Vagina (tissue), 2 donors: ENCODE data around the gene IQGAP3. TPM values are rescaled to one million over a fixed set of nuclear protein-coding genes. Genes with fewer than 3 reads are reported as not detected.
A peak's percentile ranks its signal among the peaks of the same experiment; 100 is the strongest.

Experiments
- DNase-seq, 2 donors: peaks; one replicate each; pipeline ENCODE4 v3.0.0-alpha.2; 2017; ENCODE audit errors: extremely low spot score in 2 of 2
- H3K27ac ChIP-seq: fragments of 200-600 bp; sonication (generic); one replicate; pipeline ENCODE4 v1.5.1; 2019
- H3K27me3 ChIP-seq: fragments of 200-600 bp; sonication (generic); one replicate; pipeline ENCODE4 v1.5.1; 2019
- H3K36me3 ChIP-seq, 2 donors: fragments of 200-600 bp; sonication (generic); one replicate each; pipeline ENCODE4 v1.5.1; 2017 to 2019
- H3K4me1 ChIP-seq: fragments of 200-600 bp; sonication (generic); one replicate; pipeline ENCODE4 v1.5.1; 2019
- H3K4me3 ChIP-seq, 2 donors: fragments of 200-600 bp; sonication (generic); 1 replicate in 1 of 2; 2 replicates in 1 of 2; pipeline ENCODE4 v1.5.1; 2016 to 2019
- H3K9me3 ChIP-seq: fragments of 200-600 bp; sonication (generic); one replicate; pipeline ENCODE4 v1.5.1; 2019
- POLR2A ChIP-seq, 2 donors: fragments of 450-650 bp; IDR thresholded peaks; one replicate each; pipeline ENCODE4 v1.6.1; 2017; ENCODE audit warnings: antibody characterized with exemption in 2 of 2, mild to moderate bottlenecking in 2 of 2, moderate library complexity in 2 of 2
- POLR2AphosphoS5 ChIP-seq, 2 donors: sonication (generic); formaldehyde crosslinking; IDR thresholded peaks; one replicate each; pipeline ENCODE4 v1.9.0; 2017; ENCODE audit warnings: antibody characterized with exemption in 2 of 2, mild to moderate bottlenecking in 2 of 2, low read depth in 1 of 2; ENCODE audit not compliant: insufficient read depth in 1 of 2
- intact Hi-C: fragments of 100-400 bp; cut with DNase I; formaldehyde crosslinking; loops from one replicate; pipeline ENCODE4 v1.15.1; 2023
- total RNA-seq: library from RNA; depleted of rRNA; stranded (reverse); fragments of >200 nt; gene quantifications from one replicate; pipeline ENCODE4 v1.2.3, GENCODE V29; 2016
- TF ChIP-seq, protein P1 (sequence below), 3 experiments: fragments of 450-650 bp in 2 of 3; fragments of 200-600 bp in 1 of 3; sonication (generic) in 1 of 3; IDR thresholded peaks; one replicate each; pipeline ENCODE4 v1.5.1; 2017 to 2019; ENCODE audit warnings: antibody characterized with exemption in 3 of 3, mild to moderate bottlenecking in 2 of 3, moderate library complexity in 2 of 3

IQGAP3 gene
- total RNA-seq, 1 donor from 2014 or later, result 2.9 TPM

DNA sequence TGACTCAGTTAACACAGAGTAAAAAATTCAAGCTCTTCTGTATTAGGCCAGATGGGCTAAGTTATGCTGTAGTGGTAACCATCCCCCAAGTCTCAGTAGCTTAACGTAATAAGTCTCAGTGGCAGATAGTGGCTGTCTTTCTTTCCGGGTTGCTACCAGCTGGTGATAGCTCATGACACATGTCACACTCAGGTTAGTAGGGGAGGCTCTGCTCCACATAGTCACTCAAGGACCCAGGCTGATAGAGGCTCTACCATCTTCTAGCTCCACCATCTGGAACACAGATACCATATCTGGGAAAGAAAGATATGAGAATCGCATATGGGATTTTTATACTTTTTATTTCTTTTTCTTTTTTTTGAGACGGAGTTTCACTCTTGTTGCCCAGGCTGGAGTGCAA lies 55.5 kb downstream of the IQGAP3 start:
- Histone ChIP-seq H3K4me3 (no peak overlapping the region), H3K9me3 (no peaks in the 10 kb centered on the region), H3K27ac (no peak overlapping the region), H3K4me1 (no peaks in the 10 kb centered on the region), H3K36me3 (no peaks in the 10 kb centered on the region), H3K27me3 (no peaks in the 10 kb centered on the region)
- DNase-seq, result no peak
- intact Hi-C loops, result loop anchor here (10.0 kb wide), 1 partner anchor 68 kb away; no protein-coding TSS in a partner anchor
- TF ChIP-seq POLR2AphosphoS5 (IDR thresholded peaks at IDR 0.05; ENCODE audit: insufficient read depth in 1 of 2, low read depth in 1 of 2) (no peak), POLR2A (IDR thresholded peaks at IDR 0.05) (no peak)
- TF ChIP-seq, protein P1, sequence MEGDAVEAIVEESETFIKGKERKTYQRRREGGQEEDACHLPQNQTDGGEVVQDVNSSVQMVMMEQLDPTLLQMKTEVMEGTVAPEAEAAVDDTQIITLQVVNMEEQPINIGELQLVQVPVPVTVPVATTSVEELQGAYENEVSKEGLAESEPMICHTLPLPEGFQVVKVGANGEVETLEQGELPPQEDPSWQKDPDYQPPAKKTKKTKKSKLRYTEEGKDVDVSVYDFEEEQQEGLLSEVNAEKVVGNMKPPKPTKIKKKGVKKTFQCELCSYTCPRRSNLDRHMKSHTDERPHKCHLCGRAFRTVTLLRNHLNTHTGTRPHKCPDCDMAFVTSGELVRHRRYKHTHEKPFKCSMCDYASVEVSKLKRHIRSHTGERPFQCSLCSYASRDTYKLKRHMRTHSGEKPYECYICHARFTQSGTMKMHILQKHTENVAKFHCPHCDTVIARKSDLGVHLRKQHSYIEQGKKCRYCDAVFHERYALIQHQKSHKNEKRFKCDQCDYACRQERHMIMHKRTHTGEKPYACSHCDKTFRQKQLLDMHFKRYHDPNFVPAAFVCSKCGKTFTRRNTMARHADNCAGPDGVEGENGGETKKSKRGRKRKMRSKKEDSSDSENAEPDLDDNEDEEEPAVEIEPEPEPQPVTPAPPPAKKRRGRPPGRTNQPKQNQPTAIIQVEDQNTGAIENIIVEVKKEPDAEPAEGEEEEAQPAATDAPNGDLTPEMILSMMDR (IDR thresholded peaks at IDR 0.05), result no peak

DNA sequence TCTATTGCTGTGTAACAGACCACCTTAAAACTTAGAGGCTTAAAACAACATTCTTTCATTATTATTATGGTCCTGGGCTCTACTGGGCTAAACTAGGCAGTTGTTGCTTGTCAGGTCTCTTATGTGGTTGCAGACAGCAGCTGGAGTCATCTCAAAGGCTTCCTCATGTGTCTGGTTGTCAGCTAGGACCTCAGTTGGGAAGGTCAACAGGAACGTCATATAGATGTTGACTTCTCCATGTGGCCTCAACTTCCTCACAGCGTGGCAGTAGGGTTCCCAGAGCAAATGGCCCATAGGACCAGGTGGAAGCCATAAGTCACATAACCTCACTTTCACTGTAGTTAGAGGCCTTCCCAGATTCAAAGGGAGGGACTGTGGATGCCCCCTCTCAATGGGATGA lies 56.4 kb downstream of the IQGAP3 start:
- no peaks in the 10 kb centered on the region for H3K27me3 ChIP-seq
- H3K4me3 ChIP-seq, result no peak overlapping the region
- H3K27ac ChIP-seq, result no peak overlapping the region
- no peaks in the 10 kb centered on the region for H3K36me3 ChIP-seq
- DNase-seq, result no peak
- intact Hi-C loops, result loop anchor here (10.0 kb wide), 1 partner anchor 69 kb away; no protein-coding TSS in a partner anchor
- TF ChIP-seq POLR2AphosphoS5 (IDR thresholded peaks at IDR 0.05; ENCODE audit: insufficient read depth in 1 of 2, low read depth in 1 of 2) (no peak), POLR2A (IDR thresholded peaks at IDR 0.05) (no peak)
- TF ChIP-seq, protein P1 (IDR thresholded peaks at IDR 0.05), result no peak
- peaks cover 2% of the 10 kb centered on the region for H3K4me1 ChIP-seq
- H3K9me3 ChIP-seq, result no peaks in the 10 kb centered on the region

DNA sequence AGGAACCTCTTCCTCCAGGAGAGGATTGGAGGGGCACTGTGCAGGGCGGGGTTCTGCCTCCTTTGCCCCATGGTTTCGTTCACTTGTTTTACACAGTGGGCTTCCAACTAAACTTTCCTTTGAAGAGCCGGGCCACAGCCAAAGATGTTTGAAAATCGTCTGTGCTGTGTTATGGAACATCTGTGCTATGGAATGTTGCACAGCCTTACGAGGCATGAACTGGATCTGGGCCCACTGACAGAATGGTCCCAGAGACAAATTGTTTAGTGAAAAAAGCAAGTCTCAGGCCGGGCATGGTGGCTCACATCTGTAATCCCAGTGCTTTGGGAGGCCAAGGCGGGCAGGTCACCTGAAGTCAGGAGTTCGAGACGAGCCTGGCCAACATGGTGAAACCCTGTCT lies 59.2 kb downstream of the IQGAP3 start:
- Histone ChIP-seq H3K4me3 (no peak overlapping the region), H3K9me3 (no peaks in the 10 kb centered on the region), H3K36me3 (no peaks in the 10 kb centered on the region), H3K4me1 (peaks cover 28% of the 10 kb centered on the region), H3K27me3 (no peaks in the 10 kb centered on the region), H3K27ac (no peak overlapping the region)
- DNase-seq, result no peak
- TF ChIP-seq POLR2A (IDR thresholded peaks at IDR 0.05), result no peak
- no peak for TF ChIP-seq POLR2AphosphoS5 (IDR thresholded peaks at IDR 0.05; ENCODE audit: insufficient read depth in 1 of 2, low read depth in 1 of 2)
- TF ChIP-seq, protein P1 (IDR thresholded peaks at IDR 0.05), result no peak
- intact Hi-C loops, result loop anchor here (10.0 kb wide), 1 partner anchor 72 kb away; no protein-coding TSS in a partner anchor

DNA sequence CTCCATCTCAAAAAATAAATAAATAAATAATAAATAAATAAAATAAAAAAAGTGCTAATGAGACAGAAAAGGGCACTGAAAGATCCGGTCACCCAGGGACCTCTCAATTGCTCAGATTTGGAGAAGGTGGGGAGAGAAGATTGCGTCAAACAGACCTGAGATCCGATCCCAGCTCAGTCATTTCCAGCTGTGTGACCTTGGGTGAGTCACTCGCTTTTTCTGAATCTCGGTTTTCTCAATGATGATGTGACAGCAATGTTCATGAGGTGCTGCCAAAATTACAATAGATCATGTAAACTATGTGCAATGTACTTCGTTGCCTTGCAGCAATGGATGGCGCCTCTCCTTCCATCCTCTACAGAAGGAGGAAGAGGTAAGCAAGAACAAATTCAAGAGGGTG lies 60.7 kb downstream of the IQGAP3 start:
- H3K4me3 ChIP-seq, result no peak overlapping the region
- TF ChIP-seq POLR2A (IDR thresholded peaks at IDR 0.05), result no peak
- TF ChIP-seq POLR2AphosphoS5 (IDR thresholded peaks at IDR 0.05; ENCODE audit: insufficient read depth in 1 of 2, low read depth in 1 of 2), result no peak
- TF ChIP-seq, protein P1 (IDR thresholded peaks at IDR 0.05), result no peak
- DNase-seq, result no peak
- peaks cover 34% of the 10 kb centered on the region for H3K4me1 ChIP-seq
- intact Hi-C loops, result loop anchor here (10.0 kb wide), 1 partner anchor 73 kb away; no protein-coding TSS in a partner anchor
- no peaks in the 10 kb centered on the region for H3K9me3 ChIP-seq
- no peaks in the 10 kb centered on the region for H3K36me3 ChIP-seq
- no peaks in the 10 kb centered on the region for H3K27me3 ChIP-seq
- H3K27ac ChIP-seq, result no peak overlapping the region

DNA sequence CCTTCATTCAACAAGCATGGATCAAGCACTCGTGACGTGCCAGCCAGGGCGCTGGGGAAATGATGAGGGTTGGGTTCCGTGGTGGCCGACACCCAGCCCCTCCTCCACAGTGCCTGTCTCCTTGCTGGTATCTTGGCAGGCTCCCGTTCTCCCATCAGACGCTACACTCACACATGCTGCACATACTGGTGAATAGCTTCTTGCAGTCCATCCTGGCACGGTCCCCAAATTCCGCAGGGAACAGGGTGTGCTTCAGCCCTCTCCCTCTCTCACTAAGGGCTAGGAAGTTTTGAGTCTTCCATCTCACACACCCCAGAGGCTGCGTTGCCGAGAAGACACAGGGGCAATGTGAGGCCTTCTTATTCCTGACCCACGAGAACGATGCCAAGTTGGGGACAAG lies 61.7 kb downstream of the IQGAP3 start:
- intact Hi-C loops, result loop anchor here (10.0 kb wide), 1 partner anchor 74 kb away; no protein-coding TSS in a partner anchor
- Histone ChIP-seq H3K4me1 (peaks cover 40% of the 10 kb centered on the region), H3K36me3 (no peaks in the 10 kb centered on the region), H3K9me3 (no peaks in the 10 kb centered on the region), H3K27ac (peak overlapping the region; percentile 92), H3K4me3 (no peak overlapping the region), H3K27me3 (no peaks in the 10 kb centered on the region)
- no peak for DNase-seq
- TF ChIP-seq POLR2A (IDR thresholded peaks at IDR 0.05) (no peak), POLR2AphosphoS5 (IDR thresholded peaks at IDR 0.05; ENCODE audit: insufficient read depth in 1 of 2, low read depth in 1 of 2) (peak; percentile 80 to 84)
- TF ChIP-seq, protein P1 (IDR thresholded peaks at IDR 0.05), result no peak
